Measurements from ENCODE around the gene ZFP37.
"Not testable (repeated sequence)": the region's sequence is repeated elsewhere in the genome, so short reads cannot be mapped to it uniquely, and the experiment has no call there.

ZFP37 gene

DNA sequence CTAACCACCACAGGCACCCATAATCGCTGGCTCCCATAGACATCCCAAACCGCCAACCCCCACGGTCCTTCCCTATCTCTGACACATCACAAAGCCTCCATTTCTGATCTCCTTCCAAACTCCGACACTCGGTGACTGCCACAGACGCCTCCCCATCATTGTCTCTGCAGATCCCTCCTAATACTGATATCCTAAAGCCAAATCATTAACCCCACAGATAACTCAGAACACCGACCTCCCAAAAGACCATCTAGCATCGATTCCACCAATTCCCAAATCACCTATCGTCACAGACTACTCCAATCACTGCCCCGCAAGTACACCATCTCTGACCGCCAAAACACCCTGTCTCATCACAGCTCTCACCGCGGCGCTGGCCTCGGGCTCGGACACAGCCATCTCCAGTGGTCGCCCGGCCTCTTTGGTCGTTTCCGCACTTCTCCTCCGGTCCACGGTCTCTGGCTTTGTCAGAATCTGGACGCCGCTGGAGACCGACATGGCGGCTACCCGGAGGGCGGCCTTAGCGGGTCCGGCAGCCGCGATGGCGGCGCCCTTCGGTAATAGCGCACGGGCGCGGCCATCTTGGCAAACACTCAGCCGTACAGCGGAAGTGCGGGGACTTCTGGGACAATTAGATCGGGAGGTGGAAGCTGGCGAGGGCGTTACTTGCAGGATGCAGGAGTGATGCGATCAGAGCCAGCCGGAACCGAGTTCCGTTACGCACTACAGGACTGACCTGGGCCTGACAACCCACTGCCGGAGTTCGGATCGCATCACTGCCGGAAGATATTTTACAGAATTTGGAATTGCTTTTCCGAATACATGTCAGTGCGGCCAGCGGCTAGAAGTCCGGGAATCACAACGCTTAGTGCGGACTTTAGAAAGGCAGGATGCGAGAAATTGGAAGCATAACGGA is at the start of gene ZFP37:
ZFP37 (minus strand) TSS at position 534 of the 916 bp plus-strand sequence; CDS start at position 498, 36 bp downstream.
- DNase-seq: peak; percentile 89

DNA sequence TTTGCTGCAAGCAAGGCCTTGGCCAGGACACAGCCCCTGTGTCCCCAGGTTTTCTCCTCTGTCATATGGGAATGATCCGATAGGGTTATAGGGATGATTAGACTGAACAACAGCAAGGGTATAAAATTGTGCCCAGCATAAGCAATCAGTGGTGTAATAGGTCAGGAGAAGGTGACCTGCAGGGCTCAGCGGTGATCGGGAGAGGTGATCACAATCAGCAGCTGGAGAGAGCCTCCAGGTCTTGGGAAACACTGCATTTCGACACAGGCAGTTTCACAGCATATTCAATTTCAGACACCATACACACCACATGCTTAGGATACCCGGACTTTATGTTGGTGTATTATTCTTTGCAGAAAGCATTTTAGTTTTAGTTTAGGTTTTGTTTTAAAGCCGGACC is 48.8 kb upstream of the ZFP37 start:
- not testable (repeated sequence) for DNase-seq

DNA sequence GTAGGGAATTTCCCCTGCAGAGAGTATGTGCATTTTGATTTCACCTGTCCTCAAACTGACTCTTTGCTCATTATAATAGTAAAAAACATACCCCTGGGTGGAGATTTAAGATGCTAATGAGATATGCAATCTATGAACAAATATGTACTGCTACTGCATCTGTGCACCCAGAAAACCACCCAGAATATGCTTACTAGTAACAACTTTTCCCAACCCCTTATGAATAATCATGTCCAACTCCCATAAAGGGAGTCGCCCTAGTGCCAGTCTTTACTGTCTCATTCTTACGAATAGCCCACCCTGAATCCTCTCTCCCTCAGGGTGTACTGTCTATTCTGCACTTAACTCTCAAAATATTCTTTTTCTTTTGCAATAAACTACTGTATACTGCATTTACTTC is 39.0 kb upstream of the ZFP37 start:
- no peak for DNase-seq

DNA sequence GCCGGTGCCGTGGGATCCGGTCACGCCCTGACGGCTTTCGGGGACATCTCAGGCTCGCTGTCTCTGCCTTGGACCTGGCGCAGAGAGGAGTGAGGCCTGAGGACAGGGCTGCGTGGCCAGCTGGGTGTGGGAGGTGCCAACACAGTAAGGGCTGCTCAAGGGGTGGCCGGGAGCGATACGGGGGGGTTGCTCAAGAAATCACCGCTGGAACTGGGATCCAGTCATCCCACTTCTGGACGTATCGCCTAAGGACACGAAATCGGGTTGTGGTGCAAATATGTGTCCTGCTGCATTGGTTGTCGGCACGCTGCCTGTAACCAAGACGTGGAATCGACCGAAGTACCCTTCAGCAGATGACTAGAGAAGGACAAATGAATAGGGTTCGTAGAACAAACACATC is 33.4 kb upstream of the ZFP37 start:
- DNase-seq: not testable (repeated sequence)

DNA sequence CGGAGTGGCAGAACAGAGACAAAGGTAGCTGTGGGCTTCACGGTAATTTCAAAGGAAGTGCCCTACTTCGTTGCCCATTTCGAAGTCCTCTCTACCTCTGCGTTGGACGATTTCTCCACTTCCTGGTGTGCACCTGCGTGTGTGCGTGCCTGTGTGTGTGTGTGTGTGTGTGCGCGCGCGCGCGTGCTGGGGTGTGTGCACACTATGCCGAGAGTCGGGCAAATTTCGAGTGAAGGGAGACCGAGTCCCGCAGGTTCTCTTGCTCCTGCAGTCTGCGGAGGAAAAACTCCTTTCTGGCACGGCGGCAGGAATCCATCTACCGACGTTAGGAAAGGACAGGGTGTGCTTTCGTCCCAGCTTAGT is 32.6 kb upstream of the ZFP37 start:
- not testable (repeated sequence) for DNase-seq

DNA sequence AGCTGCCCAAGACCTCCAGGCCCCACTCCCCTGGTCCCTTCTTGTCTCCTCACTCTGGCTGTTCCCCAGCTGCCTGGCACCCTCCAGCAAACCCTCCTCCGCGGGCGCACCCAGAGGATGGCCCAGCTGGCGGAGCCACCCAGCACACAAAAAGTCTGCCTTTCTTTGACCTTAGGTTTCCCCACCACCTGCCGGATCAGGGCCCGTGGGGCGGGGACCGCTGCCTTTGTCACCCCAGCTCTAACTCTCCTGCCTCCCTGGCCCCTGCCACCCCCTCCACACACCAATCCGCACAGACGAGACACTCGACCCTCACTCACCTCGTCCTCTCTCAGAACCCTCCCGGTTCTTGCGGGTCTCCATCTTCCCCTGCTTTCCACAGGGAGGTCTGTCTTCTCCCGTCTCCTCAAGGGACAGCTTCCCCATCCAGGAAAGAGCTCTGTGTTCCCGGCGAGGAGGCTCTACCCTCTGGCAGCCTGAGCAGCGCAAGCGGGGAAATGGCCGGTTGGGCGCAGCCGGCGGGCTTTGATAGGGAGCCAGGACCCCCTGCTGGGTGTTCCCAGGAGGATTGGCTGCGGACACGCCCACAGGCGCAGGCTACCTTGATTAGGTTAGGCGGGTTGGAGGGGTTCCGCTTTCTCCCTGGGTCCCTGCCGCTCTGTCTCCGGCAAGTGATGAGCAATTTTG is 32.1 kb upstream of the ZFP37 start:
- DNase-seq: not testable (repeated sequence)

DNA sequence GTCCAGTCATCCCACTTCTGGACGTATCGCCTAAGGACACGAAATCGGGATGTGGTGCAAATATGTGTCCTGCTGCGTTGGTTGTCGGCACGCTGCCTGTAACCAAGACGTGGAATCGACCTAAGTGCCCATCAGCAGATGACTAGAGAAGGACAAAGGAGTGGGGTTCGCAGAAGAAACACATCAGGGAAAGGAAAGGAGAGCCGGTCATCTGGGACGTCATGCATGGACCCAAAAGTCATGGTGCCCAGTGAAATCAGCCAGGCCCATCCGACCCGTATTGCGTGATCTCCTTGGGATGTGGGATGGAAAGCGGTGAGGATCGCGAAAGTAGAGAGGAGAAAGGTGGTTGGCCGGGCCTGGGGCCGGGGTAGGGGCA is 6.4 kb upstream of the ZFP37 start:
- DNase-seq: not testable (repeated sequence)

DNA sequence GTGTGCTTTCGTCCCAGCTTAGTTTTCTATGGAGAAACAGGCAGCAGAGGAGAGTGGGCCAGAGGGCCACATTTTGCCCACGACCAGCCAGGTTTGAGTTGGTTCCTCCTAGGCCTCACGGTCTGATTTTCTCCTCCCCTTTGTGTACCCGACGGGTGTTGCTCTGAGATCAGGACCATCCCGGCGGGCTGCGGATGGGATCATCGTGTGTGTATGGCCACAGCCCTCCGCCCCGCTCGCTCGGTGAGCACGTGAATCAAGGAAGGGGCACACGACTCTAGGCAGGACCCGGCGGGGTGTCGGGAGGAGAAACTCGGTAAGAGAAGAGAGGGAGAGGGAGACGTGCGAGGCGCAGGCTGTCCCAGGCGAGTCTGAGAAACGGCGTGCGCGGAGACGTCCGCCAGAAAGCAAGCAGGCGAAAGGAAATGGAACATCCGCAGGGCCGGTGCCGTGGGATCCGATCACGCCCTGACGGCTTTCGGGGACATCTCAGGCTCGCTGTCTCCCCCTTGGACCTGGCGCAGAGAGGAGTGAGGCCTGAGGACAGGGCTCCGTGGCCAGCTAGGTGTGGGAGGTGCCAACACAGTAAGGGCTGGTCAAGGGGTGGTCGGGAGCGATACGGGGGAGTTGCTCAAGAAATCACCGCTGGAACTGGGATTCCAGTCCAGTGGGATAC is 5.9 kb upstream of the ZFP37 start:
- DNase-seq: not testable (repeated sequence)

DNA sequence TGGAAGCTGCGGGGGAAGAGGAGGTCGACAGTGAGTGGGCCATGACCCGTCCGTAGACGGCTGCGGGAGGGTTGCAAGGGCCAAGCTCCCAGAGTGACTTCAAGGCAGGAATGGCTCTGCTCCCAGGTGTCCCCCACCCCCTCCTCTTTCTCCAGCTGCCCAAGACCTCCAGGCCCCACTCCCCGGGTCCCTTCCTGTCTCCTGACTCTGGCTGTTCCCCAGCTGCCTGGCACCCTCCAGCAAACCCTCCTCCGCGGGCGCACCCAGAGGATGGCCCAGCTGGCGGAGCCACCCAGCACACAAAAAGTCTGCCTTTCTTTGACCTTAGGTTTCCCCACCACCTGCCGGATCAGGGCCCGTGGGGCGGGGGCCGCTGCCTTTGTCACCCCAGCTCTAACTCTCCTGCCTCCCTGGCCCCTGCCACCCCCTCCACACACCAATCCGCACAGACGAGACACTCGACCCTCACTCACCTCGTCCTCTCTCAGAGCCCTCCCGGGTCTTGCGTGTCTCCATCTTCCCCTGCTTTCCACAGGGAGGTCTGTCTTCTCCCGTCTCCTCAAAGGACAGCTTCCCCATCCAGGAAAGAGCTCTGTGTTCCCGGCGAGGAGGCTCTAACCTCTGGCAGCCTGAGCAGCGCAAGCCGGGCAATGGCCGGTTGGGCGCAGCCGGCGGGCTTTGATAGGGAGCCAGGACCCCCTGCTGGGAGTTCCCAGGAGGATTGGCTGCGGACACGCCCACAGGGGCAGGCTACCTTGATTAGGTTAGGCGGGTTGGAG is 4.7 kb upstream of the ZFP37 start:
- DNase-seq: not testable (repeated sequence)

DNA sequence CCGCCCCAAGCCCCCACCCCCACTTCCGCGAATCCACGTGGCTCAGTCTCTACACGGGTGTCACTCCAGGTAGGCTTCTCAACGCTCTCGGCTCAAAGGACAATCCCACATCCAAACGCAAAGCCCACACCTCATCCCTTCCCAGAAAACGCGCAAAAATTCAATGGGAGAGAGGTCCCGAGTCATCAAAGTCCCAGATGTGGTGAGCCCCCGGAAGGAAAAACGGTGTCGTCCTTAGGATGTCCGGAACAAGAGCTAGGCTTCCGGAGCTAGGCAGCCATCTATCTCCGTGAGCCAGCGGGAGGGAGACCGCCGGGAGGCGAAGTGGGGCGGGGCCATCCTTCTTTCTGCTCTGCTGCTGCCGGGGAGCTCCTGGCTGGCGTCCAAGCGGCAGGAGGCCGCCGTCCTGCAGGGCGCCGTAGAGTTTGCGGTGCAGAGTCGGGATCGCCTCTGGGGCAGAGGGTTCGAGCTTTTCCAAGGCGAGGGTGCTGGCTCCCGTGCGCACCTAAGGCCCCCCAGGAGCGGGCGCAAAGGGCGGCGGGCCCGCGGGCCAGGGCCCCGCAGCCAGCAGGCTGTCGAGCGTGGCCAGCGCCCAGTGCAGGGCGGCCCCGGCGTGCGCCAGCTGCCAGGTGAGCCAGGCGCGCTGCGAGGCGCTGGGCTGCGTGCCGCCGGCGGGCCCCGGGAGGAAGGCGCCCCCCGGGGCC is 3.2 kb upstream of the ZFP37 start:
- not testable (repeated sequence) for DNase-seq

DNA sequence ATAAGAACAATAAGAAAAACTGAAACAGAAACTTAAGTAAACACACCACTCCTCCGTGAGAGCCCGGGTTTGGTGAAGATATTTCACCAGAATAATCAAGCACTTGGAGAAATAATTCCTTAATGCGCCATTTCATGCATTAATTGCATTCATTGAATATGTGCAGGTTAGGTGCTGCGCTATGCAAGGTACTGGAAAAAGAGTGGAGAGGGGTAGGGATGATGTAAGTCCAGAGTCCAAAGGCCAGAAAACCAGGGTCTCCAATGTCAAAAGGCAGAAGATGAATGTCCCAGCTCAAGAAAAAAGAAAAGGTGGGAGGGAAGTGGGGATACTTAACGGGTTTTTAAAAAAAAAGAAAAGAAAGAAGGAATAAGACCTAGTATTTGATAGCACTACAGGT is 669 bp upstream of the ZFP37 start:
- DNase-seq: no peak

DNA sequence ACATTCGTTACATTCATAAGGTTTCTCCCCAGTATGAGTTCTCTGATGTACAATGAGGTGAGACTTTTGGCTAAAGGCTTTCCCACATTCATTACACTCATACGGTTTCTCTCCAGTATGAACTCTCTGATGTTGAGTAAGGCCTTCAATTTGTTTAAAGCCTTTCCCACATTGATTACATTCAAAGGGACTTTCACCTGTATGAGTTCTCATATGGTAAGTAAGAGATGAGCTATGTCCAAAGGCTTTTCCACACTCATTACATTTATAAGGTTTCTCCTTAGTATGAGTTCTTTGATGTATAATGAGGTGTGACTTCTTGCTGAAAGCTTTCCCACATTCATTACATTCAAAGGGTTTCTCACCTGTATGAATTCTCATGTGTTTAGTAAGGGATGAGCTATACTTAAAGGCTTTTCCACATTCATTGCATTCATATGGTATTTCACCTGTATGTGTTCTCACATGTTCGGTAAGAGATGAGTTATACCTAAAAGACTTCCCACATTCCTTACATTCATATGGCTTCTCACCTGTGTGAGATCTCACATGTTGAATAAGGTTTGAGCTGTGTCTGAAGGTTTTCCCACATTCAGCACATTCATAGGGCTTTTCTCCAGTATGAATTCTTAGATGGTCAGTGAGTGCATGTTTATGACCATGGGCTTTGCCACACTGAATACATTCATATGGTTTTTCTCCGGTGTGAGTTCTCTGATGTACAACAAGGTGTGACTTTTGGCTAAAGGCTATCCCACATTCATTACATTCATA is 13.5 kb downstream of the ZFP37 start:
- DNase-seq: no peak

DNA sequence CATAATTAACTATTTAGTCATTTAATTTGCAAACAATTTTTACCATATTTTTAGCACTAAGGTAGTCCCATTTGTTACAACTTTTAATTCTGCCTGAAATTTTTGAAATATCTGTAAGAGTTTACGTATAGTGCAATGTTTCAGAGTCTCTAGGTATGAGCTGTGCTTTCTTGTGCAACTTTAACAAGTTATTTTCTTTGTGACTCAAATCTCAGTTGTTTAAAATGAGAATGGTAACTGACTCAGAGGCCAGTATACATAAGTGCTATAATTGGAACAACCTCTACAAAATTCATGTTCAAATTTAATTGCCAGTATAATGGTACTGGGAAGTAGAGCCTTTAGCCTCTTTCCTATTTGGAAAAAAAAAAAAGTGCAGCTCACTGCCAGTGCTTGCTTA is 30.3 kb downstream of the ZFP37 start:
- no peak for DNase-seq

DNA sequence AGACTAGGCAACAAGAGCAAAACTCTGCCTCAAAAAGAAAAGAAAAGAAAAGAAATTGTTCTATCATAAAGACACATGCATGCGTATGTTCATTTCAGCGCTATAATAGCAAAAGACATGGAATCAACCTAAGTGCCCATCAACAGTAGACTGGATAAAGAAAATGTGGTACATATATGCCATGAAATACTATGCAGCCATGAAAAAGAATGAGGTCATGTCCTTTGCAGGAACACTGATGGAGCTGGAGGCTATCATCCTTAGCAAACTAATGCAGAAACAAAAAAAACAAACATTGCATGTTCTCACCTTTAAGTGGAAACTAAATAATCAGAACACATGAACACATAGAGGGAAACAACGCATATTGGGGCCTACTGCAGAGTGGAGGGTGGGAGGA is 38.3 kb downstream of the ZFP37 start:
- DNase-seq: no peak

DNA sequence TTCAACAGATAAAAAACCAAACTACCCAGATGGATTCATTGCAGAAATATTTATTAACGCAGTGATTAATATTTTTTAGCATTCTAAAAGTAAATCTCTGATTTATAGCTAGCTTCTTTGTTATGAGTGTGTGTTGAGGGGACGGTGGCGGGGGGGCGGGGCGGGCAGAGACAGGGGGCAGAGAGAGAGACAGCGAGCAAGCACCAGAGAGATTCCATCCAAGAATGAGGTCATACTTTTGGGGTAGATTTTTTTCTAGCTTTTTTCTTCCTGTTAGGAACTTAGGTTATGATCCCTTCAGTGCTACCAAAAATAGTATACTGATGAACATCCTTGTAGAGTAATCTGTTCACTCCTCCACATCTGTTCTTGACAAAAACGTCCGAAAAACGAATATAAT is 44.0 kb downstream of the ZFP37 start:
- no peak for DNase-seq

DNA sequence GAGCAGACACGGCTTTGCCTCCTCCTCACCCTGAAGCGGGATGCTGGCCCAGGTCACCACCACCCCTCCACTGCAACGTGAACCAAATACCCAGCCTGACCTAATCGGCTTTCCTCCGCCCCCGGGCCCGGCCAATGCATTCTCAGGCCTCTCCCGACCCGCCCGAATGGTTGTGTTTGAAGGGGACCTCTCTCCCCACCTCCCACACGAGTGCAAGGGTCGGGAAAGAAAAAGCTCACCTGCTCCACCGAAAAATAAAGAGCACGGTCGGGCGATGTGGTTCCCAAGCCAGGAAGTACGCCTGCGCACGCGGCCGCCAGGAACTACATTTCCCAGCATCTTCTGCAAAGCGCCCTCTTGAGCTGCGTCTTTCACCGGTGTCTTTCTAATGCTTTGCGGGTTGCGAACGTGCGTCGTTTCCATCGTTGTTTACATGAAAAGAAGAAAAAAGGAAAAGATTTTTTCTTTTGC is 44.6 kb downstream of the ZFP37 start, which contains the start of gene ZNF883:
ZNF883 (minus strand) TSS at position 282 of the 471 bp plus-strand sequence.
- peak; percentile 28 for DNase-seq

DNA sequence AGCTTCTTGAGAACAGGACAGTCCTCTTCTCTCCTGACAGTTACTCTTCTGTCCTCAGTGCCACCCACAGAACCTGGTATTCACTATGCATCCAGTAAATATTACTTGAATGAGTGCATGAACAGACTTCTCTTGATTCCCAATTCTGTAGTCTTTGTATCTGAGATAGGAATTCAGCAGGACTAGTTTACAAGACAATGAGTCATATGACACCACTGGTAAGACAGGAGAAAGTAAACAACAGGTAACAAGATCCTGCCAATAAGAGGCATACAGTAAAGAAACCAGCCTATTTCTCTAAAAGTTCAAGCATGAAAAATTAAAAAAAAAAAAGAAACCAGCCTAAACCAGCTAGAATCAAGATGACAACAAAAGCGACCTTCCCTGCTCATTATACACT is 50.7 kb downstream of the ZFP37 start:
- DNase-seq: no peak

DNA sequence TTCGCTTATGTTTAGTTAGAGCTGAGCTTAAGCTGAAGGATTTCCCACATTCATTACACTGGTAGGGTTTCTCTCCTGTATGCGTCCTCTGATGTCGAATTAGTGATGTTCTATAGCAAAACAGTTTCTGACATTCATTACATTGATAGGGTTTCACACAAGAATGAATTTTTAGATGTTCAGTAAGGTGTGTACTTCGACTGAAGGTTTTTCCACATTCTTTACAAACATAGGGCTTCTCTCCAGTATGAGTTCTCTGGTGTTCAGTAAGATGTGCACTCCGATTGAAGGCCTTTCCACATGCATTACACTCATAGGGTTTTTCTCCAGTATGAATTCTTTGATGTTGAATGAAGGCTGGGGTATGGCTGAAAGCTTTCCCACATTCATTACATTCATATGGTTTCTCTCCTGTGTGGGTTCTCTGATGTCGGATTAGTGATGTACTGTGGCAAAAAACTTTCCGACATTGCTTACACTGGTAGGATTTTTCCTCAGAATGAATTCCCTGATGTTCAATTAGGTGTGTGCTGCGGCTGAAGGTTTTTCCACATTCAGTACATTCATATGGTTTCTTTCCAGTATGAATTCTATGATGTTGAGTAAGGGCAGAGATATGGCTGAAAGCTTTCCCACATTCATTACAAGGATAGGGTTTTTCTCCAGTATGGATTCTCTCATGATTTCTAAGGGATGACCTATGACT is 59.1 kb downstream of the ZFP37 start:
- DNase-seq: no peak
